ENCODE data around the gene NEURL2.

Gene NEURL2

GRCh38 chr20:45842169-45842812 is 48.7 kb downstream of the NEURL2 start:
- Histone ChIP-seq H3K27me3 (ENCODE audit: control insufficient read depth, insufficient read depth, low read length) (no peaks in the 10 kb centered on the region), H3K36me3 (ENCODE audit: control insufficient read depth, low read depth, low read length) (peaks cover 37% of the 10 kb centered on the region), H3K4me3 (ENCODE audit: low read length) (no peak overlapping the region), H3K9ac (ENCODE audit: low read length) (no peak overlapping the region), H3K4me1 (ENCODE audit: control insufficient read depth, low read depth, low read length) (no peaks in the 10 kb centered on the region), H3K27ac (ENCODE audit: low read length) (no peak overlapping the region), H3K9me3 (ENCODE audit: control insufficient read depth, low read depth, low read length) (no peaks in the 10 kb centered on the region)

- no peak overlapping the region for H3K4me3 ChIP-seq (ENCODE audit: low read length)
- H3K9me3 ChIP-seq (ENCODE audit: control insufficient read depth, low read depth, low read length) = no peaks in the 10 kb centered on the region
- no peak overlapping the region for H3K27ac ChIP-seq (ENCODE audit: low read length)
- peaks cover 38% of the 10 kb centered on the region for H3K36me3 ChIP-seq (ENCODE audit: control insufficient read depth, low read depth, low read length)
- H3K9ac ChIP-seq (ENCODE audit: low read length) = no peak overlapping the region
- H3K27me3 ChIP-seq (ENCODE audit: control insufficient read depth, insufficient read depth, low read length) = no peaks in the 10 kb centered on the region
- H3K4me1 ChIP-seq (ENCODE audit: control insufficient read depth, low read depth, low read length) = no peaks in the 10 kb centered on the region
Observed at GRCh38 chr20:45841407-45842129, 49.4 kb downstream of the NEURL2 start.

GRCh38 chr20:45840700-45841198 is 50.3 kb downstream of the NEURL2 start:
- no peaks in the 10 kb centered on the region for H3K27me3 ChIP-seq (ENCODE audit: control insufficient read depth, insufficient read depth, low read length)
- H3K4me1 ChIP-seq (ENCODE audit: control insufficient read depth, low read depth, low read length) = no peaks in the 10 kb centered on the region
- H3K4me3 ChIP-seq (ENCODE audit: low read length) = no peak overlapping the region
- no peak overlapping the region for H3K27ac ChIP-seq (ENCODE audit: low read length)
- H3K9me3 ChIP-seq (ENCODE audit: control insufficient read depth, low read depth, low read length) = no peaks in the 10 kb centered on the region
- peaks cover 36% of the 10 kb centered on the region for H3K36me3 ChIP-seq (ENCODE audit: control insufficient read depth, low read depth, low read length)
- no peak overlapping the region for H3K9ac ChIP-seq (ENCODE audit: low read length)

Data from iPS-18a (cell line).